Lung (tissue), 12 donors: ENCODE measurements around the gene CLCA2. TPM values are rescaled to one million over a fixed set of nuclear protein-coding genes. Genes with fewer than 3 reads are reported as not detected.

Source experiments
- ATAC-seq: fragments of 200-7000 bp; cut with Tn5 transposase; one replicate; pipeline ENCODE4 v1.9.1; 2020; ENCODE audit warnings: moderate number of reproducible peaks; ENCODE audit not compliant: insufficient read depth, low FRiP score
- DNase-seq, 3 donors: peaks; one replicate each; pipeline ENCODE4 v3.0.0-alpha.2; 2013 to 2017
- H3K27ac ChIP-seq, 2 donors: one replicate each; pipeline ENCODE4 v1.5.1; 2013; ENCODE audit warnings: mild to moderate bottlenecking in 2 of 2, moderate library complexity in 2 of 2, control low read depth in 1 of 2, inconsistent platforms in 1 of 2, low read depth in 1 of 2, low read length in 1 of 2
- H3K27me3 ChIP-seq, 3 donors: one replicate each; pipeline ENCODE4 v1.5.1; 2013; ENCODE audit warnings: low read length in 2 of 3; ENCODE audit not compliant: control insufficient read depth in 3 of 3, insufficient read depth in 3 of 3
- H3K36me3 ChIP-seq, 4 donors: one replicate each; pipeline ENCODE4 v1.5.1; 2013; ENCODE audit warnings: low read length in 4 of 4, mild to moderate bottlenecking in 1 of 4, moderate library complexity in 1 of 4; ENCODE audit not compliant: control insufficient read depth in 4 of 4, insufficient read depth in 4 of 4
- H3K4me1 ChIP-seq, 5 donors: one replicate each; pipeline ENCODE4 v1.5.1; 2013; ENCODE audit warnings: low read length in 5 of 5, mild to moderate bottlenecking in 2 of 5, moderate library complexity in 1 of 5; ENCODE audit not compliant: control insufficient read depth in 5 of 5, insufficient read depth in 5 of 5
- H3K4me3 ChIP-seq: one replicate; pipeline ENCODE4 v1.5.1; 2013; ENCODE audit warnings: mild to moderate bottlenecking, control low read depth, moderate library complexity
- H3K9ac ChIP-seq, 2 donors: one replicate each; pipeline ENCODE4 v1.5.1; 2013; ENCODE audit warnings: low read length in 2 of 2, control low read depth in 1 of 2; ENCODE audit not compliant: insufficient read depth in 1 of 2
- H3K9me3 ChIP-seq, 4 donors: one replicate each; pipeline ENCODE4 v1.5.1; 2013; ENCODE audit warnings: low read length in 3 of 4, mild to moderate bottlenecking in 1 of 4, moderate library complexity in 1 of 4; ENCODE audit not compliant: control insufficient read depth in 4 of 4, insufficient read depth in 3 of 4
- WGBS, 2 donors: extraction: QIAGEN DNeasy Blood & Tissue Kit; methylation state at CpG; one replicate each; pipeline ENCODE4 v1.1.7; 2013; 5-methylcytosine and 5-hydroxymethylcytosine counted together
- polyA plus RNA-seq, 2 donors: library from polyadenylated mRNA; stranded (reverse); fragments of 200-250 nt; gene quantifications; one replicate each; pipeline ENCODE4 v1.2.1, GENCODE V29; 2013
- total RNA-seq, 2 donors: library from RNA; depleted of rRNA in 1 of 2; stranded (reverse); fragments of >200 nt in 1 of 2; gene quantifications; one replicate each; pipeline ENCODE4 v1.2.1, GENCODE V29; 2014 to 2021
- TF ChIP-seq, protein P1 (sequence below): IDR thresholded peaks from 2 replicates; pipeline ENCODE4 v1.5.1; 2012; ENCODE audit warnings: mild to moderate bottlenecking; ENCODE audit errors: control extremely low read depth, extremely low read depth
- donor health status: control.
- donor health status: control.
- donor health status: Bipolar disorder and iron deficiency.
- donor health status: healthy.
- donor health status: DM: yes; HTN: yes; CAD: no.

Gene CLCA2
- total and polyA plus RNA-seq, 4 donors = 0.17 to 1.8 (median 0.82) TPM

DNA sequence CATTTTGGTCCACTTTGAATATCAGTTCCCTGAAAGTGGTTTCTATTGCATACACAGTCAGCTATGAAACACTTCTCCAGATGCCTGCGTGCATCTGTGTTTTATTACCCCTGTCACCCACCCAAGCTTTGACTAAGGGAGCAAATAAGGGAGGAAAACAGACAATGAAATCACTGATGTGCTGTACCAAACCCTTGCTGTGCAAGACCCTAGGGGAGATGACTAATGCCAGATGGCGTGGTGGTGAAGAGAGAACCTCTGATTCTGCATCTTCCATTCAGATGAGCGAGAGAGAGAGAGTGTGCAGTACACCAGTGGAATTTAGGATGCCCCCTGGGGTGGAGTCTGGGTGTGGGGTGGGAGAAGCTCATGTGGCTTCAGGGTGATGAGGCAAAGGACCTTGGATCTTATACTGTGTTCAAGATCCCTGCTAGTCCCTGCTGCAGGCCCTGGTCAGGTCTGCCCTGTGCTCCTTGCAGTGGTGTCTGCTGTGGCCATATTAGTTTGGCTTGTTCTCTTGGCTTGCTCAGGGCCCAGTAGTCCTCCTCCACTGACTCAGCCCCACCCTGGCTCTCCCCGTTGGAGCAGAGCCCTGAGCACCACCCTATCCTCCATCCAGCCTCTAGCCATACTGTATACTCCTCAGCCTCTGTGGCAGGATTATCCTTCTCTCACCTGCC lies 63.3 kb downstream of the CLCA2 start:
- H3K27me3 ChIP-seq = no peaks in the 10 kb centered on the region
- H3K9ac ChIP-seq = no peak overlapping the region
- TF ChIP-seq, protein P1, sequence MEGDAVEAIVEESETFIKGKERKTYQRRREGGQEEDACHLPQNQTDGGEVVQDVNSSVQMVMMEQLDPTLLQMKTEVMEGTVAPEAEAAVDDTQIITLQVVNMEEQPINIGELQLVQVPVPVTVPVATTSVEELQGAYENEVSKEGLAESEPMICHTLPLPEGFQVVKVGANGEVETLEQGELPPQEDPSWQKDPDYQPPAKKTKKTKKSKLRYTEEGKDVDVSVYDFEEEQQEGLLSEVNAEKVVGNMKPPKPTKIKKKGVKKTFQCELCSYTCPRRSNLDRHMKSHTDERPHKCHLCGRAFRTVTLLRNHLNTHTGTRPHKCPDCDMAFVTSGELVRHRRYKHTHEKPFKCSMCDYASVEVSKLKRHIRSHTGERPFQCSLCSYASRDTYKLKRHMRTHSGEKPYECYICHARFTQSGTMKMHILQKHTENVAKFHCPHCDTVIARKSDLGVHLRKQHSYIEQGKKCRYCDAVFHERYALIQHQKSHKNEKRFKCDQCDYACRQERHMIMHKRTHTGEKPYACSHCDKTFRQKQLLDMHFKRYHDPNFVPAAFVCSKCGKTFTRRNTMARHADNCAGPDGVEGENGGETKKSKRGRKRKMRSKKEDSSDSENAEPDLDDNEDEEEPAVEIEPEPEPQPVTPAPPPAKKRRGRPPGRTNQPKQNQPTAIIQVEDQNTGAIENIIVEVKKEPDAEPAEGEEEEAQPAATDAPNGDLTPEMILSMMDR = no peak
- no peak overlapping the region for H3K27ac ChIP-seq
- DNase-seq (no peak), ATAC-seq (no peak)
- no peaks in the 10 kb centered on the region for H3K9me3 ChIP-seq
- 83 to 96% methylated on average over 4 of the region's 4 CpGs for WGBS, 2 donors
- H3K36me3 ChIP-seq = no peaks in the 10 kb centered on the region
- peaks cover 0 to 2% (median 0%) of the 10 kb centered on the region in 5 donors for H3K4me1 ChIP-seq
- no peak overlapping the region for H3K4me3 ChIP-seq

DNA sequence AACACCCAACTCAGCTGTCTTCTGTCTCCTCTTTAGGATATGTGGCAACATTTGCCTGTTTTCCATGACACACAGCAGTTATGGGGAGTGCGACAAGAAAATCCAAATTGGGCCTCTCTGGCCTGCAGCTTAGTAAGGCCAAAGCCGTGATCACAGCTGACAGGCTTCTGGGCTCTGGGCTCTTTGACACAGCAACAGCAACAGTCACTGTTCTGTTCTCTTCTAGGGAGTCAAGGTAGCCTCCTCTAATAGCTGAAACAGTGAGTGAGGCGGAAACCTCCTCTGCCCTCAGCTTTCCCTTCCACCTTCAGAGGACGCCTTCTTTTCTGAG lies 63.8 kb downstream of the CLCA2 start:
- H3K27me3 ChIP-seq = no peaks in the 10 kb centered on the region
- H3K4me1 ChIP-seq = no peaks in the 10 kb centered on the region
- H3K36me3 ChIP-seq = no peaks in the 10 kb centered on the region
- 97 to 98% methylated on average over 4 of the region's 4 CpGs for WGBS, 2 donors
- ATAC-seq (no peak), DNase-seq (no peak)
- no peak overlapping the region for H3K27ac ChIP-seq
- H3K9me3 ChIP-seq = no peaks in the 10 kb centered on the region
- H3K9ac ChIP-seq = no peak overlapping the region
- H3K4me3 ChIP-seq = no peak overlapping the region
- TF ChIP-seq, protein P1 = no peak

GRCh38 chr1:86489242-86489878 lies 65.4 kb downstream of the CLCA2 start:
- Histone ChIP-seq H3K9me3 (no peaks in the 10 kb centered on the region), H3K4me3 (no peak overlapping the region), H3K27ac (no peak overlapping the region), H3K4me1 (no peaks in the 10 kb centered on the region), H3K9ac (no peak overlapping the region), H3K27me3 (no peaks in the 10 kb centered on the region), H3K36me3 (no peaks in the 10 kb centered on the region)
- DNase-seq (no peak), ATAC-seq (no peak)
- WGBS, 2 donors = 67 to 82% methylated on average over 2 of the region's 2 CpGs
- TF ChIP-seq, protein P1 = no peak
